HL-60 (cell line): ENCODE data around the gene SAP25.

ENCODE experiments used
- GABPA ChIP-seq: IDR thresholded peaks from 2 replicates; pipeline ENCODE4 v1.6.1; 2012; ENCODE audit warnings: low read depth
- POLR2AphosphoS5 ChIP-seq: IDR thresholded peaks from 2 replicates; pipeline ENCODE4 v1.6.1; 2012; ENCODE audit warnings: low read depth
- TF ChIP-seq, protein P1 (sequence below): IDR thresholded peaks from one replicate; pipeline ENCODE4 v1.5.1; 2011; ENCODE audit warnings: low read length, control low read depth, inconsistent platforms; ENCODE audit not compliant: insufficient read depth
- TF ChIP-seq, protein P2 (sequence below): IDR thresholded peaks from 2 replicates; pipeline ENCODE4 v1.6.1; 2012; ENCODE audit warnings: low read depth; ENCODE audit not compliant: insufficient replicate concordance

DNA sequence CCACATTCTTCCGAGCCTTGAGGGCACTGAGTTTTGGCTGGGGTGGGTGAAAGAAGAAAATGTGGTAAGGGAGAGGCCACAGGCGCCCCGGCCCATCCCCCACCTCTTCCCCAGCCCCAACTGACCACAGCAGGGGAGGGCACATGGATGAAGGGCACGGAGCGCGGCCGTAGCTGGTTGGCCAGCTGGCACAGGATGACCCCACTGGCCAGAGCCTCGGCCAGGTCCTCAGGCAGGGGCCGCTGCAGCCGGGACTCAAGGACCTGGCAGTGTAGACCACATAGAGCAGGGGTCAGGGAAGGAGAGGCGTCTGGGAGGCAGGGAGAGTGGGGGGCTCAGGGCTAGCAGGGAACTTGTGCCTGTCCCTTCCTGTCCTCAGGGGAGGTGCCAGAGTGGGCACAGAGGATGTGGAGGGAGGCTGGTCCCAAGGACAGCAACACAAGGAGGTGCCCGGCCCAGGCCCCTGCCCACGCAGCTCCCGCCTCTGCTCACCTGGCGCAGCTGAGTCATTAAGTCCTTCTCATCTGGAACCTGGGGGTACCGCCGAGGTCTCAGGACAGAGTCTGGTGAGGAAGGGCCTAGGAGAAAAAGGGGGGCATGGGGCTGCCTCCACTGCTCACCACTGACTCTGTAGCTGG is 2.2 kb upstream of the SAP25 start:
- TF ChIP-seq, protein P1, sequence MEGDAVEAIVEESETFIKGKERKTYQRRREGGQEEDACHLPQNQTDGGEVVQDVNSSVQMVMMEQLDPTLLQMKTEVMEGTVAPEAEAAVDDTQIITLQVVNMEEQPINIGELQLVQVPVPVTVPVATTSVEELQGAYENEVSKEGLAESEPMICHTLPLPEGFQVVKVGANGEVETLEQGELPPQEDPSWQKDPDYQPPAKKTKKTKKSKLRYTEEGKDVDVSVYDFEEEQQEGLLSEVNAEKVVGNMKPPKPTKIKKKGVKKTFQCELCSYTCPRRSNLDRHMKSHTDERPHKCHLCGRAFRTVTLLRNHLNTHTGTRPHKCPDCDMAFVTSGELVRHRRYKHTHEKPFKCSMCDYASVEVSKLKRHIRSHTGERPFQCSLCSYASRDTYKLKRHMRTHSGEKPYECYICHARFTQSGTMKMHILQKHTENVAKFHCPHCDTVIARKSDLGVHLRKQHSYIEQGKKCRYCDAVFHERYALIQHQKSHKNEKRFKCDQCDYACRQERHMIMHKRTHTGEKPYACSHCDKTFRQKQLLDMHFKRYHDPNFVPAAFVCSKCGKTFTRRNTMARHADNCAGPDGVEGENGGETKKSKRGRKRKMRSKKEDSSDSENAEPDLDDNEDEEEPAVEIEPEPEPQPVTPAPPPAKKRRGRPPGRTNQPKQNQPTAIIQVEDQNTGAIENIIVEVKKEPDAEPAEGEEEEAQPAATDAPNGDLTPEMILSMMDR: no peak
- TF ChIP-seq POLR2AphosphoS5 (0 out of 2 replicates have a peak, but pooled peaks have one; percentile 21), GABPA (no peak)
- TF ChIP-seq, protein P2, sequence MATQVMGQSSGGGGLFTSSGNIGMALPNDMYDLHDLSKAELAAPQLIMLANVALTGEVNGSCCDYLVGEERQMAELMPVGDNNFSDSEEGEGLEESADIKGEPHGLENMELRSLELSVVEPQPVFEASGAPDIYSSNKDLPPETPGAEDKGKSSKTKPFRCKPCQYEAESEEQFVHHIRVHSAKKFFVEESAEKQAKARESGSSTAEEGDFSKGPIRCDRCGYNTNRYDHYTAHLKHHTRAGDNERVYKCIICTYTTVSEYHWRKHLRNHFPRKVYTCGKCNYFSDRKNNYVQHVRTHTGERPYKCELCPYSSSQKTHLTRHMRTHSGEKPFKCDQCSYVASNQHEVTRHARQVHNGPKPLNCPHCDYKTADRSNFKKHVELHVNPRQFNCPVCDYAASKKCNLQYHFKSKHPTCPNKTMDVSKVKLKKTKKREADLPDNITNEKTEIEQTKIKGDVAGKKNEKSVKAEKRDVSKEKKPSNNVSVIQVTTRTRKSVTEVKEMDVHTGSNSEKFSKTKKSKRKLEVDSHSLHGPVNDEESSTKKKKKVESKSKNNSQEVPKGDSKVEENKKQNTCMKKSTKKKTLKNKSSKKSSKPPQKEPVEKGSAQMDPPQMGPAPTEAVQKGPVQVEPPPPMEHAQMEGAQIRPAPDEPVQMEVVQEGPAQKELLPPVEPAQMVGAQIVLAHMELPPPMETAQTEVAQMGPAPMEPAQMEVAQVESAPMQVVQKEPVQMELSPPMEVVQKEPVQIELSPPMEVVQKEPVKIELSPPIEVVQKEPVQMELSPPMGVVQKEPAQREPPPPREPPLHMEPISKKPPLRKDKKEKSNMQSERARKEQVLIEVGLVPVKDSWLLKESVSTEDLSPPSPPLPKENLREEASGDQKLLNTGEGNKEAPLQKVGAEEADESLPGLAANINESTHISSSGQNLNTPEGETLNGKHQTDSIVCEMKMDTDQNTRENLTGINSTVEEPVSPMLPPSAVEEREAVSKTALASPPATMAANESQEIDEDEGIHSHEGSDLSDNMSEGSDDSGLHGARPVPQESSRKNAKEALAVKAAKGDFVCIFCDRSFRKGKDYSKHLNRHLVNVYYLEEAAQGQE: no peak
